Mucosa of stomach (tissue), 1 donor: ENCODE measurements around the gene CASP8AP2.
A peak's percentile ranks its signal among the peaks of the same experiment; 100 is the strongest.
"Not testable (repeated sequence)": the region's sequence is repeated elsewhere in the genome, so short reads cannot be mapped to it uniquely, and the experiment has no call there.

Experiments
- H3K27me3 ChIP-seq: one replicate; pipeline ENCODE4 v1.7.0; 2013; ENCODE audit warnings: mild to moderate bottlenecking, low read length; ENCODE audit not compliant: control insufficient read depth, insufficient read depth
- H3K36me3 ChIP-seq: one replicate; pipeline ENCODE4 v1.7.0; 2013; ENCODE audit warnings: low read length; ENCODE audit not compliant: control insufficient read depth, insufficient read depth
- H3K4me1 ChIP-seq: one replicate; pipeline ENCODE4 v1.7.0; 2013; ENCODE audit warnings: mild to moderate bottlenecking, low read length; ENCODE audit not compliant: control insufficient read depth, insufficient read depth
- H3K4me3 ChIP-seq: one replicate; pipeline ENCODE4 v1.7.0; 2013; ENCODE audit warnings: low read length
- H3K9ac ChIP-seq: one replicate; pipeline ENCODE4 v1.7.0; 2013; ENCODE audit warnings: mild to moderate bottlenecking, low read length, moderate library complexity
- H3K9me3 ChIP-seq: one replicate; pipeline ENCODE4 v1.7.0; 2013; ENCODE audit warnings: mild to moderate bottlenecking, low read length, moderate library complexity; ENCODE audit not compliant: control insufficient read depth
- donor health status: Pancreatic carcinoma.

The CASP8AP2 gene

DNA sequence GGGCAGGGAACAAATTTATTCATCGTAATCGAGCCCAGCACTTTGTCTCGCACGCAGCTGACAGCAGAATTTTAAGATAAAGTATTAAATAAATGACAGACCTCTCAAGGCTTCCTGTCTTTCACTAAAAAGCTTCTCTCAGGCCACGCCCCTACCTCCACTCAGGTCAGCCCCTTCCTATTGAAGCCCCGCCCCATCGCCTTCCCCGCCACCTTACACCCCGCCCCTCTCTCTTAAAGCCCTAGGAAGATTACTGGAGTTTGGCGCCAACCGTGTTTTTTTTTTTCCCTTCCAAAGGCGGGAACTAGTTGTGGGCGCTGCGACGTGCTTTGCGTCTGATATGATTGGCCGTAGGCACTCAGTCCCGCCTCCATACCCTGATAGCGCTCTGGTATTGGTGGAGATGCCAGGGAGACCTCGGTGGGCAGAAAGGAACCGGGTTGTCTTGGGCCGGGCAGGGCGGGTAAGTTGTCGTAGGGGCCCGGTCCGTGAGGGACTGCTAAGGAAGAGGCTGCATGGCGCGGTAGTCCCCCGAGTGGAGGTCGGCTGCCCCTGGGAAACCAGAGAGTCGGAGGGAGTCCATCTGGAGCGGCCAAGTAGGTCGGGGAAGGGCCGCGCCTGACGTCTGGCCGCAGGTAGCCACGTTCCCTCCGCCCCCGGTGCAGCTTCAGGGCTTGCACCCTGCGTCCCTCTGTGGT lies at the start of gene CASP8AP2:
Gene CASP8AP2 (plus strand): TSS at position 409 of the 698 bp plus-strand sequence.
- Histone ChIP-seq H3K9me3 (no peaks in the 10 kb centered on the region), H3K36me3 (no peaks in the 10 kb centered on the region), H3K4me3 (peak within 1 kb of the TSS; percentile 94), H3K9ac (peak within 1 kb of the TSS; percentile 93), H3K4me1 (peaks cover 7% of the 10 kb centered on the region), H3K27me3 (no peaks in the 10 kb centered on the region)

DNA sequence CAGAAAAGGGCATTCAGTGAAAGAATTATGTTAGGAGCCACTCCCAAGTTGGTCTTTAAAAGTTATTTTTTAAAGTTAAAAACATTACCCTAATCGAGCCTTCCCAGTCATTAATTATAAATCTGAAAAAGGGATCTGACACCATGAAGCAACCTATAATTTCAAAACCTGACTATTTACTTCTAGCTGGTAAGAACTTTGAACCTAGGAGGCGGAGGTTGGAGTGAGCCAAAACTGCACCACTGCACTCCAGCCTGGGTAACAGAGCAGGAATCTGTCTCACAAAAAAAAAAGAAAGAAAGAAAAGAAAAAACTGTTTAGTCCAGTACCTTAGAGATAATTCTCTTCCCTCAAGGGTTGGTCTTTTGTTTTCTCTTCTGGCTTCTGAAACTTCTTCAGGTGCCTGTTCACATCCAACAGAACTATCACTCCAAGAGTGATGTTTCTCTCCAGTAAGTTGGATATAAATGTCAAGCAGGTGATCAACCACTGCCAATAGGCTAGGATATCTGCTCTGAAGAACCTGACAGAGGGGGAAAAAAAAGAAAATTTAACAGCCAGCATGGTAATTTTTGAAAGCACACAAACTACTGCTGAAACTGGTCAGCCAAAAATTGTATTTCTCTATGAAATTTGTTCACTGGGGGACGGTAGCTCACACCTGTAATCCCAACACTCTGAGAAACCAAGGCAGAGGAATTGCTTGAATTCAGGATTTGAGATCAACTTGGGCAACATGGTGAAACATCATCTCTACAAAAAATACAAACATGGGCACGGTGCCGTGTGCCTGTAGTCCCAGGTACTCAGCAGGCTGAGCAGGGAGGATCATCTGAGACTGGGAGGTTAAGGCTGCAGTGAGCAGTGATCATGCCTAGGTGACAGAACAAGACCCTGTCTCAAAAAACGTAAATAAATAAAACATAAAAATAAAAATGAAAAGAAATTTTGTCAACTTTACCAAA lies 48.3 kb upstream of the CASP8AP2 start:
- no peaks in the 10 kb centered on the region for H3K4me1 ChIP-seq
- H3K36me3 ChIP-seq, result no peaks in the 10 kb centered on the region
- no peaks in the 10 kb centered on the region for H3K27me3 ChIP-seq
- H3K4me3 ChIP-seq, result no peak overlapping the region
- H3K9ac ChIP-seq, result no peak overlapping the region
- H3K9me3 ChIP-seq, result no peaks in the 10 kb centered on the region

DNA sequence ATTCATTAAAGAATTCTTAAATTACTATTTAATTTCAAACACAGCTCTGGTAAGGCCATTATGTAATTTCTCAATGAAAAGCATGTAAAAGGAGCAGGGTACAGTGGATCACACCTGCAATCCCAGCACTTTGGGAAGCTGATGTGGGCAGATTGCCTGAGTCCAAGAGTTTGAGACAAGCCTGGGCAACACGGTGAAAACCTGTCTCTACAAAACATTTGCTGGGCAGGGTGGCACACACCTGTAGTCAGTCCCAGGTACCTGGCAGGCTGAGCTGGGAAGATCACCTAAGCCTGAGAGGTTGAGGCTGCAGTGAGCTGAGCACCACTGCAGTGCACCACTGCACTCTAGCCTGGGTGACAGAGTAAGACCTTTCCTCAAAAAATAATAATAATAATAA lies 47.5 kb upstream of the CASP8AP2 start:
- H3K36me3 ChIP-seq, result no peaks in the 10 kb centered on the region
- no peaks in the 10 kb centered on the region for H3K9me3 ChIP-seq
- H3K27me3 ChIP-seq, result no peaks in the 10 kb centered on the region
- no peak overlapping the region for H3K9ac ChIP-seq
- H3K4me1 ChIP-seq, result no peaks in the 10 kb centered on the region
- no peak overlapping the region for H3K4me3 ChIP-seq

DNA sequence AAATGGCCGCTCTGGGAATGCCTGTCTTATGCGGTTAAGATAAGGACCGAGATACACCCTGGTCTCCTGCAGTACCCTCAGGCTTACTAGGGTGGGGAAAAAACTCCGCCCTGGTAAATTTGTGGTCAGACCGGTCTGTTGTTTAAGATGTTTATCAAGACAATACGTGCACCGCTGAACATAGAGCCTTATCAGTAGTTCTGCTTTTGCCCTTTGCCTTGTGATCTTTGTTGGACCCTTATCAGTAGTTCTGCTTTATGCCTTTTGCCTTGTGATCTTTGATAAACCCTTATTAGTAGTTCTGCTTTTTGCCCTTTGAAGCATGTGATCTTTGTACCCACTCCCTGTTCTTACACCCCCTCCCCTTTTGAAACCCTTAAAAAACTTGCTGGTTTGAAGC lies 46.4 kb upstream of the CASP8AP2 start:
- H3K4me1 ChIP-seq, H3K36me3 ChIP-seq, H3K9me3 ChIP-seq, H3K9ac ChIP-seq, H3K27me3 ChIP-seq, H3K4me3 ChIP-seq: not testable (repeated sequence)

DNA sequence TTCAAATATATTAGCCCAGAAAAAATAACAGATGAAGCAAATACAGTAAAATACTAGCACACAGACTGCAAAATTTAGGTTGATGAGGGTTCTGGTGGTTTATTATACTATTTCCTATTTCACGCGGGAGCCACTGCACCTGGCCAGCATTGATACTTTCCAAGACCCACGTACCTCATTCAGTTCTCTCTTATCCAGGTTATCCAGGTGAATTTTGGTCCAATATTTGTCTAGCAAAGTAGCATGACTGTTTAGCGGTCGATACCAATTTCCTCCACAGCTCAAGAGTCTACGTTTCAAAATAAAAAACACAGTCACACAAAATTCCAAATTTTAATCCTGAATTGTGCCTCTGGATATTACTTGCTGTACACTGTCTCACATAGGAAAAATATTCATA lies 44.8 kb upstream of the CASP8AP2 start:
- no peaks in the 10 kb centered on the region for H3K4me1 ChIP-seq
- H3K9ac ChIP-seq, result no peak overlapping the region
- no peaks in the 10 kb centered on the region for H3K27me3 ChIP-seq
- H3K36me3 ChIP-seq, result no peaks in the 10 kb centered on the region
- H3K9me3 ChIP-seq, result no peaks in the 10 kb centered on the region
- no peak overlapping the region for H3K4me3 ChIP-seq

DNA sequence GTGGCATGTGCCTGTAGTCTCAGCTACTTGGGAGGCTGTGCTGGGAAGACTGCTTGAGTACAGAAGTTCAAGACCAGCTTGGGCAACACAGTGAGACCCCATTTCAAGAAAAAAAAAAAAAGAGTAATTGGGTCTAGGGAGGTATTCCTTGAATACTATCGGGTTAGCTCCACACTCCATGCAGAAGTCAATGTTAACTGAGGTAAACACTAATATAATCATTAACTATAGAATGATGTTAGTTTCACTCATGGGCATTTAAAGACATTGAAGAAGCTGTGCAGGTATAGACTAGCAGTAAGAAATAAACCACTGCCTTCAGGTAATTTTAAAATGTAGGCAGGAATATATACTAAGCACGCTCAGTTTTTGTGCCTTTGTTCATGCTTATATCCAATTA lies 42.7 kb upstream of the CASP8AP2 start:
- no peaks in the 10 kb centered on the region for H3K27me3 ChIP-seq
- no peaks in the 10 kb centered on the region for H3K4me1 ChIP-seq
- H3K4me3 ChIP-seq, result no peak overlapping the region
- no peaks in the 10 kb centered on the region for H3K36me3 ChIP-seq
- no peak overlapping the region for H3K9ac ChIP-seq
- no peaks in the 10 kb centered on the region for H3K9me3 ChIP-seq

DNA sequence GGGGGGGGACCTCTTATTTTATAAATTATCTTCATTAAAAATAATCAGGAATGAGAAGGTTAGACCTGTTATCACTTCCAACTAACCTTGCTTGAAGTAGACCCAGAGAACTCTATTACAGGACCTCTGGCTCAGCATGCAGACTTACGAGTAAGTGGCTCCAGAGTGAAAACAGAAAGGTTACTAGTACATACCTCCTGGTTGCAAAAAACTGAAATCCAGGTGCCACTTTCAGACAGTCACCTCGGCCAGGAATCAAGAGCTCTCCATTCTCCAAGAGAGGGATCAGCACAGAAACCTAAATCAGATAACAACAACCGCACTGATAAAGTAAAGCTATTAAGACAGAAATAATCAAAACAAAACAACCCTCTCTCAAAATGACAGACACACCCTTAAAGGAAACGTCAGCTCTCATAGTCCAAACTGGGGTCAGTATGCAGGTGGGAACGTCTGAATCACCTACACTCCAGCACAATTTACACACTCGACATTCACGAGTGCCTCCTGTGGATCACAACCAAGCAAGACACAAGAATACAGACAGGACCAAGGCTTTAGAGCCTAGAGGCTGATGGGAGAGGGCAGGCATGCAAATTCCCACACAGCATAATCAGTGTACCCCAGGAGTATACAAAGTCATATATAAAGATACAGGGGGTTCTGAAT lies 41.9 kb upstream of the CASP8AP2 start:
- H3K9ac ChIP-seq, result no peak overlapping the region
- H3K27me3 ChIP-seq, result no peaks in the 10 kb centered on the region
- H3K9me3 ChIP-seq, result no peaks in the 10 kb centered on the region
- H3K4me3 ChIP-seq, result no peak overlapping the region
- no peaks in the 10 kb centered on the region for H3K4me1 ChIP-seq
- H3K36me3 ChIP-seq, result no peaks in the 10 kb centered on the region

DNA sequence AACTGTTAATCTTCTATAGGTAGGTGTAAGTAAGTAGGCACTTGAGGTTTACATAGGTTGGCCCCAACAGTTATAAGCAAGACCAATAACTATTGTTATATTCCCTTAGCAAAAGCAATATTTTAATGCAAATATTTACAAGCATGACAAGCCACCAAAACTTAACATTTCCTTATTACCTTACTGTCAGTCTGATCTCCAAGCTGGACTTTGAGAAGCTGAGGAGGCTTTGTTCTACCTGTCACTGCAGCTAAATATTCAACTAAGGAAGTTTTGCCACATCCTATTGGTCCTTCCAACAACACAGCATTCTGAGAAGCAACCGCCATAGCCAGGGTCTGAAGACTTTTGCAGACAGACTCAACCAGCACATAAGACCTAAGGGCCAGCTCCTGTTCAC lies 39.7 kb upstream of the CASP8AP2 start:
- Histone ChIP-seq H3K4me1 (no peaks in the 10 kb centered on the region), H3K4me3 (no peak overlapping the region), H3K27me3 (no peaks in the 10 kb centered on the region), H3K9ac (no peak overlapping the region), H3K36me3 (no peaks in the 10 kb centered on the region), H3K9me3 (no peaks in the 10 kb centered on the region)

DNA sequence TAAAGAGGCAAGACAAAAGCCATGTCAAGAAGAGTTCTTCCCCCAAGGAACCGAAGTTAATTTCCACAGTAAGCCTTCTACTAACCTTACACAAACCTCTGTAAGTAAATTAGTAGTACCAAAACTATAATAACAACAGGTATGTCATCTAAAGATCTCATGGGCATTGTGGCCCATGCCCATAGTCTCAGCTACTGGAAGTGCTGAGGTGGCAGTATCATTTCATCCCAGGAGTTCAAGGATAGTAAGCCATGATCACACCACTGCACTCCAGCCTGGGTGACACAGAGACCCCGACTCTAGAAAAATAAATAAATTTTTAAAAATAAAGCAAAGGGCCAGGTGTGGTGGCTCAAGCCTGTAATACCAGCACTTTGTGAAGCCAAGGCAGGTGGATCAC lies 39.3 kb upstream of the CASP8AP2 start:
- Histone ChIP-seq H3K4me1 (no peaks in the 10 kb centered on the region), H3K4me3 (no peak overlapping the region), H3K9ac (no peak overlapping the region), H3K27me3 (no peaks in the 10 kb centered on the region), H3K9me3 (no peaks in the 10 kb centered on the region), H3K36me3 (no peaks in the 10 kb centered on the region)

DNA sequence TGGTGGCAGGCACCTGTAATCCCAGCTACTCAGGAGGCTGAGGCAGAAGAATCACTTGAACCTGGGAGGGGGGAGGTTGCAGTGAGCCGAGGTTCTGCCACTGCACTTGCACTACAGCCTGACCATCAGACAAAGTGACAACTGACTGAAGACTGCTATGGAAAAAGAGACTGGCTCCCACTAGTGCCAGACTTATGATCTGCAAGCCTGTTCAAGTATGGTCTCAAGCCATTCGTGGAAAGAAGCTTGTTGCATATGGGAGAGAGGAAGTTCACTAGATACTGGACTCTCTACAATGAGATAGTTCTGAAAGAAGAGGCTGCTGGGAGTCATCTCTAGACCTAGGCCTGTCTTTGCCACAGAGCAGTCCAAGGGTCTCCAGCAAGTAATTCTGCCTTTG lies 36.8 kb upstream of the CASP8AP2 start:
- Histone ChIP-seq H3K4me3 (no peak overlapping the region), H3K4me1 (no peaks in the 10 kb centered on the region), H3K27me3 (no peaks in the 10 kb centered on the region), H3K36me3 (no peaks in the 10 kb centered on the region), H3K9me3 (no peaks in the 10 kb centered on the region), H3K9ac (no peak overlapping the region)

DNA sequence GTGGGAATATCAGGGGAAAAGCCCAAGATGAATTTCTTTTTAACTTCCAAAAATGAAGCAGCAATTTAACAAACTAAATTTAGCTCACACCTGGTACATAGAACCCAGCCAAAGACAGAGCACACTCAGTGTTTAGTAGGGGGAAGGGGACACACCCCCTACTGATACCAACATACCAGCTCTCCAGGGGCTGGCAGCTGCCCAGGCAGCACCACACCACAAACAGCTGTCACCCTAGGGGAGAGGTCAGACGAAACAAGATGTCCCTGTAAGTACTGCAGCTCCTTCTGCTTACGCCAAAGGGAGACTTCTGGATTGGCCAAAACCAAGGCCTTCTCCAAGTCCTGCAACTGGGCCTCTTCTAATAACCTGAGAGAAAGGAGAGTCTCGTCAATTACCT lies 36.1 kb upstream of the CASP8AP2 start:
- H3K36me3 ChIP-seq, result no peaks in the 10 kb centered on the region
- H3K9me3 ChIP-seq, result no peaks in the 10 kb centered on the region
- H3K9ac ChIP-seq, result no peak overlapping the region
- H3K27me3 ChIP-seq, result no peaks in the 10 kb centered on the region
- no peak overlapping the region for H3K4me3 ChIP-seq
- H3K4me1 ChIP-seq, result no peaks in the 10 kb centered on the region

DNA sequence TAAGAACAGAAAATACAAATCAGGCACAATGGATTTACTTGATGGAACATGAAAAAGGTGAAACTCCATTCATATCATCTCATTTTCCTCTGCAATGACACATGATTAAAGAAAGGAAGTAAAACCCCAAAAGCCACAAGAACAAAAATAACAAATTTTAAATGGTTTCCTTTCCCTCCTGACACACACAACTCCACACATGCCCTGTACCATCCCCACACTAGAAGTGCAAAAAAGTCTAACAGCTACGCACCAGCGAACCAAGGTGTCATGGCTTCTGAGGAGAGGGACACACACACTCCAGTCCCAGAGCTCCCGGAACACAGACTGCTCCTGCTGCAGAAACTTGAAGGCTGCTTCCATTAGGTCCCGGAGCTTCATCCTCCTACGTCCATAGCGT lies 35.4 kb upstream of the CASP8AP2 start:
- H3K36me3 ChIP-seq, result no peaks in the 10 kb centered on the region
- H3K27me3 ChIP-seq, result no peaks in the 10 kb centered on the region
- no peaks in the 10 kb centered on the region for H3K4me1 ChIP-seq
- H3K9me3 ChIP-seq, result no peaks in the 10 kb centered on the region
- H3K9ac ChIP-seq, result no peak overlapping the region
- no peak overlapping the region for H3K4me3 ChIP-seq
